Progenitor cell of endocrine pancreas (in vitro differentiated cells): ENCODE results near the gene NR2C1. TPM values are rescaled to one million over a fixed set of nuclear protein-coding genes. Genes with fewer than 3 reads are reported as not detected.
"Not testable (repeated sequence)": the region's sequence is repeated elsewhere in the genome, so short reads cannot be mapped to it uniquely, and the experiment has no call there.

Experiments used
- DNase-seq: peaks from one replicate; pipeline ENCODE4 v3.0.0; 2021; ENCODE audit warnings: low spot score; ENCODE audit not compliant: unreplicated experiment
- H3K27ac Mint-ChIP-seq: 2 replicates; pipeline ENCODE4 v1.8.0; 2021; ENCODE audit warnings: mild to moderate bottlenecking, moderate library complexity, mixed read lengths
- H3K27me3 Mint-ChIP-seq: 2 replicates; pipeline ENCODE4 v1.8.0; 2021; ENCODE audit warnings: mixed read lengths
- H3K36me3 Mint-ChIP-seq: 2 replicates; pipeline ENCODE4 v1.8.0; 2022; ENCODE audit warnings: mixed read lengths; ENCODE audit not compliant: insufficient read depth
- H3K4me1 Mint-ChIP-seq: 2 replicates; pipeline ENCODE4 v1.8.0; 2021; ENCODE audit warnings: low read depth, mixed read lengths
- H3K4me3 Mint-ChIP-seq: 2 replicates; pipeline ENCODE4 v1.8.0; 2021; ENCODE audit warnings: low read depth, mild to moderate bottlenecking, moderate library complexity, mixed read lengths
- H3K9me3 Mint-ChIP-seq: 2 replicates; pipeline ENCODE4 v1.8.0; 2021; ENCODE audit warnings: low read depth, mixed read lengths
- CTCF ChIP-seq: fragments of 200-600 bp; sonication (generic); IDR thresholded peaks from one replicate; pipeline ENCODE4 v1.5.0; 2021; ENCODE audit warnings: antibody characterized with exemption, mild to moderate bottlenecking; ENCODE audit not compliant: unreplicated experiment
- total RNA-seq: library from RNA; stranded (reverse); gene quantifications from 2 replicates; pipeline ENCODE4 v1.2.1, GENCODE V29; 2021

NR2C1 gene
- total RNA-seq, 1 donor from 2014 or later = 58.9 TPM

GRCh38 chr12:94987801-94988200, 85.6 kb downstream of the NR2C1 start:
- Mint-ChIP-seq H3K4me1 (no peaks in the 10 kb centered on the region), H3K36me3 (peaks cover 7% of the 10 kb centered on the region), H3K9me3 (no peaks in the 10 kb centered on the region), H3K27ac (no peak overlapping the region), H3K27me3 (no peaks in the 10 kb centered on the region), H3K4me3 (no peak overlapping the region)
- no peak for DNase-seq
- no peak for TF ChIP-seq CTCF

- Mint-ChIP-seq H3K4me1 (no peaks in the 10 kb centered on the region), H3K9me3 (no peaks in the 10 kb centered on the region), H3K27me3 (no peaks in the 10 kb centered on the region), H3K27ac (no peak overlapping the region), H3K4me3 (no peak overlapping the region), H3K36me3 (peaks cover 9% of the 10 kb centered on the region)
- no peak for DNase-seq
- no peak for TF ChIP-seq CTCF
Observed at GRCh38 chr12:94987076-94987669, 86.2 kb downstream of the NR2C1 start.

- H3K36me3 Mint-ChIP-seq, H3K4me3 Mint-ChIP-seq, H3K4me1 Mint-ChIP-seq, DNase-seq, H3K9me3 Mint-ChIP-seq, H3K27ac Mint-ChIP-seq, H3K27me3 Mint-ChIP-seq: not testable (repeated sequence)
Observed at GRCh38 chr12:94985099-94985498, 88.3 kb downstream of the NR2C1 start.

- no peak overlapping the region for H3K4me3 Mint-ChIP-seq
- H3K9me3 Mint-ChIP-seq = no peaks in the 10 kb centered on the region
- H3K4me1 Mint-ChIP-seq = no peaks in the 10 kb centered on the region
- no peak overlapping the region for H3K27ac Mint-ChIP-seq
- no peak for TF ChIP-seq CTCF
- DNase-seq = no peak
- H3K27me3 Mint-ChIP-seq = no peaks in the 10 kb centered on the region
- peaks cover 7% of the 10 kb centered on the region for H3K36me3 Mint-ChIP-seq
Observed at GRCh38 chr12:94983321-94983720, 90.1 kb downstream of the NR2C1 start.

GRCh38 chr12:94982456-94982855, 91.0 kb downstream of the NR2C1 start:
- Mint-ChIP-seq H3K27me3 (no peaks in the 10 kb centered on the region), H3K9me3 (no peaks in the 10 kb centered on the region), H3K36me3 (peaks cover 5% of the 10 kb centered on the region), H3K4me1 (no peaks in the 10 kb centered on the region), H3K27ac (no peak overlapping the region), H3K4me3 (no peak overlapping the region)
- no peak for DNase-seq
- no peak for TF ChIP-seq CTCF

- TF ChIP-seq CTCF = peak; percentile 41
- no peak overlapping the region for H3K27ac Mint-ChIP-seq
- H3K27me3 Mint-ChIP-seq = no peaks in the 10 kb centered on the region
Observed at GRCh38 chr12:94980577-94980976, 92.8 kb downstream of the NR2C1 start.

More at GRCh38 chr12:94980577-94980976, 92.8 kb downstream of the NR2C1 start:
- Mint-ChIP-seq H3K36me3 (peaks cover 2% of the 10 kb centered on the region), H3K4me3 (no peak overlapping the region), H3K4me1 (no peaks in the 10 kb centered on the region), H3K9me3 (no peaks in the 10 kb centered on the region)
- no peak for DNase-seq
